OCI-LY7 (cell line): ENCODE results near the gene FANCD2. TPM values are rescaled to one million over a fixed set of nuclear protein-coding genes. Genes with fewer than 3 reads are reported as not detected.
A peak's percentile ranks its signal among the peaks of the same experiment; 100 is the strongest.

ENCODE experiments used
- BruUV-seq: library from RNA; stranded (reverse); fragments of 400-500 nt; replicated peaks from 2 replicates; lab custom pipeline; 2021; lab: Mats Ljungman, UMichigan
- CTCF ChIA-PET: fragments of 300-600 bp; sonication (Branson Sonifier 250); formaldehyde crosslinking; loops from one replicate; lab custom pipeline; 2022; ENCODE audit warnings: antibody characterized with exemption; ENCODE audit not compliant: unreplicated experiment; lab: Charles Lee
- POLR2A ChIA-PET: fragments of 300-600 bp; sonication (Branson Sonifier 250); formaldehyde crosslinking; loops from one replicate; lab custom pipeline; 2022; ENCODE audit warnings: antibody characterized with exemption; lab: Charles Lee
- DNase-seq: peaks from one replicate; pipeline ENCODE4 v3.0.0-alpha.2; 2015; ENCODE audit warnings: low spot score
- H2AFZ ChIP-seq: fragments of 200-600 bp; sonication (generic), shearing (Covaris generic); 2 replicates; pipeline ENCODE4 v1.6.1; 2014; ENCODE audit warnings: mild to moderate bottlenecking, antibody characterized with exemption, low read length, moderate library complexity
- H3K27ac ChIP-seq: fragments of 200-600 bp; sonication (generic); 2 replicates; pipeline ENCODE4 v1.5.1; 2014; ENCODE audit warnings: mixed run types, low read depth, mild to moderate bottlenecking, moderate library complexity, low read length, inconsistent platforms; ENCODE audit not compliant: poor library complexity, severe bottlenecking
- H3K36me3 ChIP-seq: fragments of 200-600 bp; sonication (generic); 2 replicates; pipeline ENCODE4 v1.6.1; 2014; ENCODE audit warnings: mild to moderate bottlenecking, antibody characterized with exemption, low read length, moderate library complexity, mixed read lengths; ENCODE audit not compliant: insufficient read depth
- H3K4me1 ChIP-seq: fragments of 200-600 bp; sonication (generic); 2 replicates; pipeline ENCODE4 v1.5.1; 2014; ENCODE audit warnings: mild to moderate bottlenecking, low read length; ENCODE audit not compliant: insufficient read depth, poor library complexity, severe bottlenecking
- H3K4me2 ChIP-seq: fragments of 200-600 bp; sonication (generic); 2 replicates; pipeline ENCODE4 v1.6.1; 2014; ENCODE audit warnings: mild to moderate bottlenecking, low read length
- H3K4me3 ChIP-seq: fragments of 200-600 bp; sonication (generic); 2 replicates; pipeline ENCODE4 v1.5.1; 2014; ENCODE audit warnings: mild to moderate bottlenecking, low read depth, low read length; ENCODE audit not compliant: poor library complexity, severe bottlenecking
- H3K79me2 ChIP-seq: fragments of 200-600 bp; sonication (generic); 2 replicates; pipeline ENCODE4 v1.6.1; 2016; ENCODE audit warnings: low read depth, mild to moderate bottlenecking, low read length, moderate library complexity, mixed read lengths; ENCODE audit not compliant: insufficient read depth
- H3K9me2 ChIP-seq: fragments of 200-600 bp; sonication (generic); 2 replicates; pipeline ENCODE4 v1.6.1; 2016; ENCODE audit warnings: mild to moderate bottlenecking, low read length, mixed read lengths; ENCODE audit not compliant: insufficient read depth
- H3K9me3 ChIP-seq: fragments of 200-600 bp; sonication (generic); 2 replicates; pipeline ENCODE4 v1.6.1; 2014; ENCODE audit warnings: mild to moderate bottlenecking, mixed run types, low read length, mixed read lengths
- H4K20me1 ChIP-seq: fragments of 200-600 bp; sonication (generic); 2 replicates; pipeline ENCODE4 v1.6.1; 2014; ENCODE audit warnings: mild to moderate bottlenecking, antibody characterized with exemption, low read length, moderate library complexity, mixed read lengths; ENCODE audit not compliant: insufficient read depth
- EZH2phosphoT487 ChIP-seq: fragments of 200-600 bp; sonication (generic); IDR thresholded peaks from 2 replicates; pipeline ENCODE4 v1.6.1; 2018; ENCODE audit warnings: low read depth, borderline replicate concordance, mild to moderate bottlenecking, mixed run types, antibody characterized with exemption, low read length, moderate library complexity, mixed read lengths
- intact Hi-C: fragments of 100-400 bp; cut with micrococcal nuclease; formaldehyde crosslinking; loops from one replicate; pipeline ENCODE4 v1.10.0; 2022; ENCODE audit not compliant: unreplicated experiment
- total RNA-seq, 2 experiments: library from RNA; depleted of rRNA in 1 of 2; stranded (reverse); fragments of >200 nt in 1 of 2; shearing (Covaris generic) in 1 of 2; gene quantifications; 2 replicates each; pipeline ENCODE4 v1.2.3, GENCODE V29; 2014 to 2022
- TF ChIP-seq, protein P1 (sequence below): fragments of 200-600 bp; sonication (generic); conservative IDR thresholded peaks from 2 replicates; pipeline ENCODE4 v1.5.1; 2014; ENCODE audit warnings: mild to moderate bottlenecking, antibody characterized with exemption, low read length, moderate library complexity, mixed read lengths

The FANCD2 gene
- total RNA-seq, 2 experiments from 2014 or later = 112 to 130 TPM

DNA sequence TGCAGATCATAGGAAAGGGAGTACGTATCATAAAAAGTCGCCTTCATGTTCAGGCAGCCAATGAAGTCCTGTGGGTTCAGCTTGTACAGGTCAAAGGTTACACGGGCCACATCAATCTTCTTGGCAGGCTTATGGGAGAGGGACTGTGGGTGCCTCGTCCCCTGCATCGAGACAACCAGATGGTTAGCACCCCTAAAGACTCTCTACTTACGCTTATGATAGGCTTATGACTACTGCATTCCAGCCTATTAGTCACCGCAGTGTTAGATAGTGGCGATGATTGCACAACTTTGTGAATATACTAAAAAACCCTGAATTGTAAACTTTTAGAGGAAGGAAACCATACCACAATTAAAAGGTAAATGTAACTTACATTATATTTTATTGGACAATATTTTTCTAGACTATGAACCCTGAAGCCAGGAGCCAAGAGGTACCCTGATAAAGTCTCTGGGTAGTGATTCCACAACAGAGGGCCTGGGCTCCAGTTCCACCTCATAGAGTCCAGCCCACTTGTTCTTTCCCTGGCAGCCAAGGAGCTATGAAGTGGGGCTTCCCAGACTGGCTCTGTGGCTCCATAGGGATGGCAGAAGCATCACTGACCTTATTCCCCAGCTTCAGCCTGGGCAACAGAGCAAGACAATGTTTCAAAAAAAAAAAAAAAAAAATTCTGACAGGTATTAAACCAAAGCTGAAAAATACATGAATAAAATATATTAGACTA, 2.5 kb upstream of the FANCD2 start:
- no peak for DNase-seq
- no peaks in the 10 kb centered on the region for H3K9me2 ChIP-seq
- peaks cover 45% of the 10 kb centered on the region for H3K36me3 ChIP-seq
- ChIA-PET CTCF (no interaction called here), POLR2A (no interaction called here)
- peaks cover 22% of the 10 kb centered on the region for H3K4me1 ChIP-seq
- H3K27ac ChIP-seq = no peak overlapping the region
- TF ChIP-seq EZH2phosphoT487 = no peak
- TF ChIP-seq, protein P1, sequence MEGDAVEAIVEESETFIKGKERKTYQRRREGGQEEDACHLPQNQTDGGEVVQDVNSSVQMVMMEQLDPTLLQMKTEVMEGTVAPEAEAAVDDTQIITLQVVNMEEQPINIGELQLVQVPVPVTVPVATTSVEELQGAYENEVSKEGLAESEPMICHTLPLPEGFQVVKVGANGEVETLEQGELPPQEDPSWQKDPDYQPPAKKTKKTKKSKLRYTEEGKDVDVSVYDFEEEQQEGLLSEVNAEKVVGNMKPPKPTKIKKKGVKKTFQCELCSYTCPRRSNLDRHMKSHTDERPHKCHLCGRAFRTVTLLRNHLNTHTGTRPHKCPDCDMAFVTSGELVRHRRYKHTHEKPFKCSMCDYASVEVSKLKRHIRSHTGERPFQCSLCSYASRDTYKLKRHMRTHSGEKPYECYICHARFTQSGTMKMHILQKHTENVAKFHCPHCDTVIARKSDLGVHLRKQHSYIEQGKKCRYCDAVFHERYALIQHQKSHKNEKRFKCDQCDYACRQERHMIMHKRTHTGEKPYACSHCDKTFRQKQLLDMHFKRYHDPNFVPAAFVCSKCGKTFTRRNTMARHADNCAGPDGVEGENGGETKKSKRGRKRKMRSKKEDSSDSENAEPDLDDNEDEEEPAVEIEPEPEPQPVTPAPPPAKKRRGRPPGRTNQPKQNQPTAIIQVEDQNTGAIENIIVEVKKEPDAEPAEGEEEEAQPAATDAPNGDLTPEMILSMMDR = no peak
- intact Hi-C loops = loop anchor here (10.0 kb wide), 1 partner anchor 201 kb away; no protein-coding TSS in a partner anchor
- H2AFZ ChIP-seq = no peak overlapping the region
- no peak overlapping the region for H3K4me3 ChIP-seq
- H3K79me2 ChIP-seq = peaks cover 44% of the 10 kb centered on the region
- H3K9me3 ChIP-seq = no peaks in the 10 kb centered on the region
- H3K4me2 ChIP-seq = no peak overlapping the region
- no peaks in the 10 kb centered on the region for H4K20me1 ChIP-seq
- BruUV-seq = no TSS peak

DNA sequence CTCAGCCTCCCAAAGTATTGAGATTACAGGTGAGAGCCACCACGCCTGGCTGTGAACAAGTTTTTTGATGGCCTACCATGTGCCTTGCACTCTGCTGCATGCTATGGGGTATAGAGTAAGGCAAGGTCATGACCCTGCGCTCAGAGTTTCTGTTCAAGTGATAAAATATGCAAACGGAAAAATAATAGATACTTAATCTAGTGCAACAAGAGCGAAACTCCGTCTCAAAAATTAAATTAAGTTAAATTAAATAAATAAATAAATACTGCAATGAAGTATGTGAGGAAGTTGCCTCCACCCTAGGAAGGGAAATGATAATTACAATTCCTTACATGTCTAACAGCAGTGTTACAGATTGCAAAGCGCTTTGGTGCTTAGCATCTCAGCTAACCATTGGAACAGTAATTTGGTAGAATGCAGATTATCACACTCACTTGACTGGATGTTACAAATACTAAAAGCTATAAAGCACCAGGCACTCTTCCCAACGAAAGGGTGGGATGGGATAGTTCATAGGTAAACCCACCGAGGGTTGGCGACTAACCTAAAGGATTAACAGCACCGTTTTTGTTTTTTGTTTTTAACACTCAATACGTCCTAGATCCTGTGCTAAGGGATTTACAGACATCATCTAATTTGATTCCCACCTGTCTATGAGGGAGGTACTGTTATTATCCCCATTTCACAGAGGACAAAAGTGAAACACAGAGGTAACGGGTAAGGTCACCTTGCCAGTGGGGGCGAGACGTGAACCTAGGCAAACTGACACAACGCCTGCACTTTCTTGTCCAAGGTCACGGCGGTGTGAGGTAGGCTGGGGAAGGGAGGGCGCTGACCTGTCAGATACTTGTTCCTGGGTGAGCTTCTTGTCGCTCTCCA, 793 bp upstream of the FANCD2 start:
- H3K36me3 ChIP-seq = peaks cover 58% of the 10 kb centered on the region
- no peaks in the 10 kb centered on the region for H3K9me3 ChIP-seq
- H3K4me3 ChIP-seq = peak overlapping the region; percentile 98
- no peaks in the 10 kb centered on the region for H4K20me1 ChIP-seq
- CTCF ChIA-PET = no interaction called here
- POLR2A ChIA-PET = interaction anchor here (0.6 to 1.2 kb wide), 4 partner anchors 10 to 192 kb away, joined by 3 to 6 read pairs (median 5); no protein-coding TSS in a partner anchor
- H3K9me2 ChIP-seq = no peaks in the 10 kb centered on the region
- DNase-seq = no peak
- H3K27ac ChIP-seq = peak overlapping the region; percentile 82
- H3K4me1 ChIP-seq = peaks cover 22% of the 10 kb centered on the region
- peak overlapping the region; percentile 72 for H2AFZ ChIP-seq
- BruUV-seq = TSS peak; percentile 76
- TF ChIP-seq EZH2phosphoT487 = no peak
- TF ChIP-seq, protein P1 = no peak
- H3K4me2 ChIP-seq = peak overlapping the region; percentile 98
- peaks cover 58% of the 10 kb centered on the region for H3K79me2 ChIP-seq
- intact Hi-C loops = loop anchor here (1.0 to 10.0 kb wide), 4 partner anchors 39 to 223 kb away; partner anchors contain the start of genes CRELD1, EMC3 and TATDN2
